Immature natural killer cell (primary cell): ENCODE data around the gene SSBP4. TPM values are rescaled to one million over a fixed set of nuclear protein-coding genes. Genes with fewer than 3 reads are reported as not detected.

ENCODE experiments used
- DNase-seq, 3 donors: peaks; one replicate each; pipeline ENCODE4 v3.0.0; 2022; ENCODE audit warnings: mixed read lengths in 1 of 3
- H3K27ac Mint-ChIP-seq, 6 donors: one replicate each; pipeline ENCODE4 v1.8.0; 2020; ENCODE audit warnings: mixed read lengths in 6 of 6, mild to moderate bottlenecking in 5 of 6, inconsistent platforms in 4 of 6, moderate library complexity in 3 of 6
- H3K27me3 Mint-ChIP-seq, 3 donors: one replicate each; pipeline ENCODE4 v1.8.0; 2020 to 2021; ENCODE audit warnings: low read depth in 3 of 3, mild to moderate bottlenecking in 3 of 3, mixed read lengths in 3 of 3, moderate library complexity in 3 of 3, inconsistent platforms in 1 of 3
- H3K36me3 Mint-ChIP-seq, 3 donors: one replicate each; pipeline ENCODE4 v1.8.0; 2020; ENCODE audit warnings: mixed read lengths in 3 of 3, inconsistent platforms in 2 of 3, mild to moderate bottlenecking in 2 of 3
- H3K4me1 Mint-ChIP-seq, 2 donors: one replicate each; pipeline ENCODE4 v1.8.0; 2020; ENCODE audit warnings: inconsistent platforms in 2 of 2, mild to moderate bottlenecking in 2 of 2, mixed read lengths in 2 of 2, moderate library complexity in 1 of 2
- H3K4me3 Mint-ChIP-seq, 5 donors: one replicate each; pipeline ENCODE4 v1.8.0; 2020; ENCODE audit warnings: mild to moderate bottlenecking in 5 of 5, mixed read lengths in 5 of 5, inconsistent platforms in 3 of 5, moderate library complexity in 3 of 5
- H3K9me3 Mint-ChIP-seq, 6 donors: one replicate each; pipeline ENCODE4 v1.8.0; 2020; ENCODE audit warnings: mild to moderate bottlenecking in 6 of 6, mixed read lengths in 6 of 6, inconsistent platforms in 4 of 6, moderate library complexity in 3 of 6
- polyA plus RNA-seq, 3 donors: library from polyadenylated mRNA; unstranded; fragments of 300-500 nt; fragmentation: Illumina TruSeq; gene quantifications; one replicate each; pipeline ENCODE4 v1.2.3, GENCODE V29; 2021

Gene SSBP4
- polyA plus RNA-seq, 3 donors from 2014 or later, result 73.5 to 122 (median 107) TPM

DNA sequence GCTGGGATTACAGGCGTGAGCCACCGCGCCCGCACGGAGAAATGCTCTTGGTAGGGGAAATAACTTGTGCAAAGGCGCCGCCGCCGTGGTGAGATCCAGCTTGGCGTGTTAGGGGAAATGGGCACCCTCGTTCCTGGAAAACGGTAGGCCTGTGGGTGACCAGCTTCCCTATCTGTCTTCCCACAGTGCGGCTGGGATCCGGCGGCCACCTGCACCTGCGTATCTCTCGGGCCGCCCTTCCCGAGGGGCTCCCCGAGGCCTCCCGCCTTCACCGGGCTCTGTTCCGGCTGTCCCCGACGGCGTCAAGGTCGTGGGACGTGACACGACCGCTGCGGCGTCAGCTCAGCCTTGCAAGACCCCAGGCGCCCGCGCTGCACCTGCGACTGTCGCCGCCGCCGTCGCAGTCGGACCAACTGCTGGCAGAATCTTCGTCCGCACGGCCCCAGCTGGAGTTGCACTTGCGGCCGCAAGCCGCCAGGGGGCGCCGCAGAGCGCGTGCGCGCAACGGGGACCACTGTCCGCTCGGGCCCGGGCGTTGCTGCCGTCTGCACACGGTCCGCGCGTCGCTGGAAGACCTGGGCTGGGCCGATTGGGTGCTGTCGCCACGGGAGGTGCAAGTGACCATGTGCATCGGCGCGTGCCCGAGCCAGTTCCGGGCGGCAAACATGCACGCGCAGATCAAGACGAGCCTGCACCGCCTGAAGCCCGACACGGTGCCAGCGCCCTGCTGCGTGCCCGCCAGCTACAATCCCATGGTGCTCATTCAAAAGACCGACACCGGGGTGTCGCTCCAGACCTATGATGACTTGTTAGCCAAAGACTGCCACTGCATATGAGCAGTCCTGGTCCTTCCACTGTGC, 30.9 kb upstream of the SSBP4 start:
- Mint-ChIP-seq H3K27ac (peak overlapping the region in 4 of 6 donors; percentile 34 to 80 (median 48)), H3K9me3 (no peaks in the 10 kb centered on the region)

DNA sequence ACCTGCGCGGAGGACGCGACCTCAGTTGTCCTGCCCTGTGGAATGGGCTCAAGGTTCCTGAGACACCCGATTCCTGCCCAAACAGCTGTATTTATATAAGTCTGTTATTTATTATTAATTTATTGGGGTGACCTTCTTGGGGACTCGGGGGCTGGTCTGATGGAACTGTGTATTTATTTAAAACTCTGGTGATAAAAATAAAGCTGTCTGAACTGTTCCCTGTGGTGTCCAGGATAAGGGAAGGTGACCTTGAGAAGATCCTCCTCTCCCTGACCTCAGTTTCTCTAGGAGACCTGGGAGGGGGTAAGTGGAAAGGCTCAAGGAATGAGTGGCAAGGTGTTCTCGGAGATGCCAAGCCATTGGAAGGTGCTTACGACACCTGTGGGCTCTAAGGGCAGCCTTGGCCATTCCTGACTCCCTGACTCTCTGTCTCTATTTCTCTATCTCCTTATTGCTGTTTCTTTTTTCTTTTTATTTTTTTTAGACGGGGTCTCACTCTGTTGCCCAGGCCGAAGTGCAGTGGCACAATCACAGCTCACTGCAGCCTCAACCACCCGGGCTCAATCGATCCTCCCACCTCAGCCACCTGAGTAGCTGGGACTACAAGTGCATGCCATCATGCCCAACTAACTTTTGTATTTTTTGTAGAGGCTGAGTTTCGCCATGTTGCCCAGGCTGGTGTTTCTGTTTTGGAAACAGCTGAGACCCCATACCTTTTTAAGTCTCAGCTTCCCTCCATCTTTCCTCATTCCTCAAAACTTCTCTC, 30.1 kb upstream of the SSBP4 start:
- Mint-ChIP-seq H3K4me1 (peaks cover 14 to 16% of the 10 kb centered on the region in 2 donors), H3K27me3 (peaks cover 0 to 15% (median 1%) of the 10 kb centered on the region in 3 donors), H3K36me3 (peaks cover 0 to 4% (median 0%) of the 10 kb centered on the region in 3 donors), H3K27ac (peak overlapping the region in 3 of 6 donors; percentile 11 to 35 (median 14)), H3K4me3 (peak overlapping the region; percentile 63 to 85 (median 82)), H3K9me3 (no peaks in the 10 kb centered on the region)
- no peak for DNase-seq

More for the DNA sequence above, 30.9 kb upstream of the SSBP4 start:
- Mint-ChIP-seq H3K4me1 (peaks cover 14% of the 10 kb centered on the region in 2 donors), H3K27me3 (peaks cover 0 to 15% (median 2%) of the 10 kb centered on the region in 3 donors), H3K4me3 (peak overlapping the region; percentile 77 to 85 (median 82)), H3K36me3 (peaks cover 0 to 4% (median 0%) of the 10 kb centered on the region in 3 donors)
- DNase-seq, result peak; percentile 75 to 82 (median 77)

DNA sequence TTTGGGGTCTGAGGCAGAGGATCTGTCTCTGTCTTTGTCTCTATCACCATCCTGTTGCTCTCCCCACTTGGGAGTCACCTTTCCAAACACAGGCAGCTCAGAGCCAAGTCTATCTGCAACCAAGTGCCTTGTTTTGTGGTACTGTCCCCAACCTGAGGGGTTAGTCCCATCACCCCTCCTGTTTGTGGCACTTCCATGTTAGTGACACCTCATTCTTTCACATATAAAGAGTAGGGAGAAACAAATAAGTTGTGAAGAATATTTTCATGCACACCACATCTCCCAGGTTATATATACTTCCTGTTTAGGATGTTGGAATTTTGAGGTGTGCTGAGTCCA, 29.5 kb upstream of the SSBP4 start:
- Mint-ChIP-seq H3K9me3 (no peaks in the 10 kb centered on the region), H3K27ac (peak overlapping the region in 3 of 6 donors; percentile 7 to 74 (median 49)), H3K27me3 (peaks cover 0 to 15% (median 1%) of the 10 kb centered on the region in 3 donors), H3K36me3 (peaks cover 0 to 4% (median 0%) of the 10 kb centered on the region in 3 donors), H3K4me3 (peak overlapping the region in 3 of 5 donors; percentile 23 to 82 (median 30)), H3K4me1 (peaks cover 14 to 16% of the 10 kb centered on the region in 2 donors)
- DNase-seq, result no peak

DNA sequence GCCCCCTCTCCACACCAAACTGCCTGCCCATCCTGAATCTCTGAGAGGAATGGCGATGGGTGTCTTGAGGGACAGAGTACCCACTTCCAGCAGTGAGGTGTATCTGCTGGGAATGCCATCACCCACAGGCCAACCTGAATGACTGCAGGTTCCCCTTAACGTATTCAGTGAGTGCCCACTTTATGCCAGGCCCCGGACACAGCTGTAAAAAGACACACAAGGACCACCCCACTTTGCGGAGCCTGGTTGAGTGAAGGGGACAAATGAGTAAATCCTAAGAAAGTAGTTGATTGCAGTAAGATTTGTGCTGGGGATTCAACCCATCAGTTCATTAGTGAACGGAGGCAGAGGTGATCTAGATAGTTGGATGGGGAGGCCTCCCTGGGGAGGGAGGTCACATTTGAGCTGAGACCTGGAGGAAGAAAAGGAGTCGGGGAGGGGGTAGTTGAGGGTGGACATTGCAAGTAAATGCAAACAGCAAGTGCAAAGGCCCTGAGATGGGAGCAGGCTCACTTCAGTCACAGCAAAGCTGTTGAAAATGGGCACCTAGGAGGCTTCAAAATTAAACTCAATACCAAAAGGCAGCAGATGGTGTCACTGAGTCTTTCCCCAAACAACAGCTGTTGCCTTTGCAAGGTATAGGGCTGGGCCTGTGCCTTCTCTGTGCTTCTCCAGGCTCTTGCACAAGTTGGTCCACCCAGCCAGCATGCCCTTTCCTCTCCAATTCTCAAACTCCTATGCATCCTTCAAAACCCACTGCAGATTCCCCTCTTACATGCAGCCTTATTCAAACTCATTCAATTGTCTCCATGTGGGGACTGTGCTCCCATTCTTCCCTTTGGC, 28.9 kb upstream of the SSBP4 start:
- Mint-ChIP-seq H3K36me3 (peaks cover 0 to 4% (median 0%) of the 10 kb centered on the region in 3 donors), H3K27ac (peak overlapping the region in 1 of 6 donors; percentile 72), H3K4me1 (peaks cover 14 to 16% of the 10 kb centered on the region in 2 donors), H3K9me3 (no peaks in the 10 kb centered on the region), H3K27me3 (peaks cover 0 to 14% (median 1%) of the 10 kb centered on the region in 3 donors), H3K4me3 (peak overlapping the region in 1 of 5 donors; percentile 49)
- DNase-seq, result no peak

DNA sequence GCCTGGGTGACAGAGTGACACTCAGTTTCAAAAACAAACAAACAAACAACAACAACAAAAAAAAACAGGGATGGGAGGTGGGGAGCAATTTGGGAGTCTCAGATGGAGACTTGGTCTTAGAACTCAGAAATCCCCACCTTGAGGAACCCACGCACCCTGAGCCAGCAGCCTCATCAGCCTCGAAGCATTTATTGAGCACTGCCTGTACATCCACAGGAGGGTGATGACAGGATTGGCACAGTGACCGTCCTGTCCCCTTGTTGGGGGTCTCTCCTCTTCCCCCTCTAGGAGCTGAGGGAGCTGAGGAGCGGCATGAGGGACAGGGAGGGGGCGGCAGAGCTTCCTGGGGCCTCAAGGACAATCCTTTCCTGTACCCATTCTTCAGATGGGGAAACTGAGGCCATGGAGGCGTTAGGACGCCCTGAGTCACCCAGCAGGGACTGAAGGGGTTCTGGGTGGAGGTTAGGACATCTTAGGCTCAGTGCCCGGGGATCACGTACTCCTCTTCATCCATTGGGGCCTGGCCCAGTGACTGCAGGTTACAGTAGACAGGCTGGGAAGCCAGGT, 27.6 kb upstream of the SSBP4 start:
- Mint-ChIP-seq H3K27me3 (peaks cover 0 to 9% (median 1%) of the 10 kb centered on the region in 3 donors), H3K4me3 (no peak overlapping the region), H3K27ac (no peak overlapping the region), H3K9me3 (no peaks in the 10 kb centered on the region), H3K4me1 (peaks cover 14 to 16% of the 10 kb centered on the region in 2 donors), H3K36me3 (peaks cover 0 to 4% (median 0%) of the 10 kb centered on the region in 3 donors)
- DNase-seq, result no peak

DNA sequence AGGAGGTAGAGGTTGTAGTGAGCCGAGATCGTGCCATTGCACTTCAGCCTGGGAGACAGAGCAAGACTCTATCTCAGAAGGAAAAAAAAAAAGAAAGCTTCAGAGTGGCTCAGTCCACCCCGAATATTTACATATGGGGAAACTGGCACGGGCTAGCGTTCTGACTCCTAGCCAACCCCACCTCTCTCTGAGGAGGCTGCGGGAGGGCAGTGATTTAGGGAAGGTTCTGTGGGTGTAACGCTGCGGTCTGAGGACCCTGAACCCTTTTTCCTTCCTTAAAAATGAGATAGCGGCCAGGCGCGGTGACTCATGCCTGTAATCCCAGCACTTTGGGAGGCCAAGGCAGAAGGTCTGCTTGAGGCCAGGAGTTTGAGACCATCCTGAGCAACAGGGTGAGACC, 26.8 kb upstream of the SSBP4 start:
- Mint-ChIP-seq H3K36me3 (peaks cover 0 to 4% (median 0%) of the 10 kb centered on the region in 3 donors), H3K4me1 (peaks cover 11 to 21% of the 10 kb centered on the region in 2 donors), H3K27me3 (peaks cover 0 to 7% (median 1%) of the 10 kb centered on the region in 3 donors), H3K27ac (no peak overlapping the region), H3K4me3 (no peak overlapping the region), H3K9me3 (no peaks in the 10 kb centered on the region)
- no peak for DNase-seq

DNA sequence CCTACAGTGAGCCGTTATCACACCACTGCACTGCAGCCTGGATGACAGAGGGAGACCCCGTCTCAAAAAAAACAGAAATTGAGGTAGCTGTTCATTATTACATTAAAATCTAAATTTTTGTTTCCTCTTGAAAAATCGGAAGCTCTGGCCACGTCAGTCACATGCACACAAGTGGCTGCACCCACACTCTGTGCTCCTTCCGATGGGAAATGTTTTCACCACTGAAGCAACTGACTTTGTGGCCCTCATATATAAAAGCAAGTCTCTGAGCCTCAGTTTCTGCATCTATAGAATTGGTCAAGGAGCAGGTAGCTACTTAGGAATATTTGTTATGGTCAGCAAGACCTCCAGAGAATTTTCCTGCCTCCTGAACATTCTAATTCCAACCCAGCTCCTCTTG, 26.3 kb upstream of the SSBP4 start:
- Mint-ChIP-seq H3K36me3 (peaks cover 0 to 4% (median 0%) of the 10 kb centered on the region in 3 donors), H3K4me1 (peaks cover 10 to 22% of the 10 kb centered on the region in 2 donors), H3K27me3 (peaks cover 0 to 10% (median 1%) of the 10 kb centered on the region in 3 donors), H3K9me3 (no peaks in the 10 kb centered on the region), H3K4me3 (no peak overlapping the region), H3K27ac (no peak overlapping the region)
- DNase-seq, result no peak

DNA sequence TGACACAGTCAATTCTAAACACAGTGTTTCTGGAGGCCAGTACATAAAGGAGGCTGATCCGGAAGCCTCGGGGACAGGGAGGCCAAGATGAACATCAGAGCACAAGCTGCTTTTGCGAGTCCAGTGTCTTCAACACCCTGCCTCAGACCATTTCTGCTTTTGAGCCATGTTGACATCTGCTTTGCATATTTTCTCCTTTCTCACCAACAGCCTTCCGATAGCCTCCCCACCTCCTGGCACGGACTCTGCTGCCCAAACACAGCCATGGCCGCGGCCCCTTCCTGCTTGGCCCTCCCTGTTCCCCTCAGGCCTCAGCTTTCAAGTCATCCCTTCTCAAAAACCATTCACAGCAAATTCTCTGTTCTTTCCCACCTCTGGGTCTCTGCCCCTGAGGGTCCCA, 25.4 kb upstream of the SSBP4 start:
- H3K4me3 Mint-ChIP-seq, result no peak overlapping the region
- H3K9me3 Mint-ChIP-seq, result no peaks in the 10 kb centered on the region
- peaks cover 5 to 16% of the 10 kb centered on the region in 2 donors for H3K4me1 Mint-ChIP-seq
- peak overlapping the region in 1 of 6 donors; percentile 6 for H3K27ac Mint-ChIP-seq
- peaks cover 0 to 4% (median 0%) of the 10 kb centered on the region in 3 donors for H3K36me3 Mint-ChIP-seq
- no peak for DNase-seq
- peaks cover 0 to 6% (median 1%) of the 10 kb centered on the region in 3 donors for H3K27me3 Mint-ChIP-seq

DNA sequence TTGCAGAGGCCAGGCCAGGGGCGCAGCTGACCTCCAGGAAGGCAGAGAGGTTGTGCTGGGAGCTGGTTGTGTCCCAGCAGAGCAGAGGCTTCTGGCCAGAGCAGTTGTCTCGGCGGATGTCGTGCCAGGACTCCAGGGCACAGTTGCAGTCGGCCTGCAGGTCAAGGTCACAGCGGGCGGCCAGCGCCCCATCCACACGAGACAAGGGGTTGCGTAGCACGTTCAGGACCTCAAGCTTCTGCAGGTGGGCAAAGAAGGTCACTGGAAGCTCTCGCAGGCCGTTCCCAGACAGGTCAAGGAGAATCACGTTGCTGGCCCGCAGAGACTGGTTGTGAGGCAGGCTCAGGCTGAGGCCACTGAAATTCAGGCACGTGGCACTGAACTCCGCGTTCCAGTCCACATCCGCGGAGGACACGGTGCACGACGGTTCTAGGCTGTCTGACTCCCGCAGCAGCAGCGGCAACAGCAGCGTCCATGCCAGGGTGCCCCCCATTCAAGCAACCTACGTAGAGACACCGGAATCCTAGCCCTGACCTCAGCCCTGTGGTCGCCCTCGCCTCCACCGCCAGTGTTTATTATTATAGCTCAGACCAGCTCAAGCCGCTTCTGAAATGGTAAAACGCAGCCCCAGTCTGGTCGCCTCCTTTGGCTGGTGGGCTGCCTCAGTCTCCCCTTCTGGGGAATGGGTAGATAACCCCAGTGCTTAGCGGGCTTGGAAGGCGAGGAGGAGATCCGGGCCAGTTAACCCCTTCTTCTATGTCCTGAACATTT, 22.5 kb upstream of the SSBP4 start:
- peak in 2 of 3 donors; percentile 41 to 43 for DNase-seq
- Mint-ChIP-seq H3K4me1 (peaks cover 5 to 13% of the 10 kb centered on the region in 2 donors), H3K27me3 (peaks cover 0 to 3% (median 0%) of the 10 kb centered on the region in 3 donors)

DNA sequence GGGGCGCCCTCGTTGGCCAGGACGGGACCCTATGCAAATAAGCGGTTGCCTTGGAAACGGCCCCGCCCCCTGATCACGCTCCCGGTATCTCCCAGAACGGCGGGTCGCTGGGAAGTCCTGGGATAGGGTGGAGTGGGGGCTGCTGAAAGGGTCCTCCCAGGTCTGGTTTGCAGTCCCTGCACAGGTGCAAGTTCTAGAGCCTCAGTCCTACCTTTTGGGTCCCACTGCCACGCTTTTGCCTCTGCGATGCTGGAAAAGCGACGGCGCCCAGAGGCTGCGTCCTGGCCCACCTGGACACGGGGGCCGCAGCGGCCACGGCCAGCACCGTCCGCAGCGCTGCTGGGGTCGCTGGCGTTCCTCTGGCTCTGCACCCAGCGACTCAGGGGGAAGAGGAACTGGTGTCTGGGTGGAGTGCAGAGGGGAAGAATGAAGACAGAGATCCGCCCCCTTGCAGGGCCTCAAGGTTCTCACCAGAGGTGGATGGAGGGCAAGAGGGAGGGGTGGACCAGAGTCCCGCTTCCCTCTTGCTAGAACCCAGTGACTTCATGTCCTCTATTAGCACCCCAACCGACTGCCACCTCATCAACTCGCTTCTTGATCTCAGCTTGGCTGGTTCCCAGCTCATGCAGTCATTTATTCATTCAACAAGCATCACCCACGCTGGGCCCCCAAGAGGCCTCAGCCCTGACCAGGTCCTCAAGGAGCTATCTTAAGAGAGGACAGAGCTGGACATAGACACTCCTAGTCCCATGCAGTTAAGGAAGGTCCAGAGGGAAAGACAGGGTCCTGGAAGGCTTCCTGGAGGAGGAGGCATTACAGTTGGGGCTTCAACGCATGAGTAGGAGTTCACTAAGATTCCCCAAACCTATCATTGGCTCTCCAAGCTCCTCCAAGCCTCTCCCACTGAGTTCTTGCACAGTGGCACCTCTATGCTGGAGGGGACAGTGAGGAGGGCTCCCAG, 21.7 kb upstream of the SSBP4 start, which contains the start of gene LRRC25:
Gene LRRC25, minus strand, starts transcription at position 381 of the 961 bp plus-strand sequence. CDS start 659 bp downstream, outside the sequence.
- H3K9me3 Mint-ChIP-seq, result no peaks in the 10 kb centered on the region
- peak within 1 kb of the TSS; percentile 44 to 68 (median 64) for H3K4me3 Mint-ChIP-seq
- no peaks in the 10 kb centered on the region for H3K36me3 Mint-ChIP-seq
- H3K4me1 Mint-ChIP-seq, result peaks cover 5 to 13% of the 10 kb centered on the region in 2 donors
- peak in 2 of 3 donors; percentile 29 to 33 for DNase-seq
- peaks cover 0 to 3% (median 0%) of the 10 kb centered on the region in 3 donors for H3K27me3 Mint-ChIP-seq
- peak within 1 kb of the TSS in 1 of 6 donors; percentile 74 for H3K27ac Mint-ChIP-seq

More for the DNA sequence above, 22.5 kb upstream of the SSBP4 start:
- no peaks in the 10 kb centered on the region for H3K9me3 Mint-ChIP-seq
- peak overlapping the region; percentile 44 to 68 (median 64) for H3K4me3 Mint-ChIP-seq
- H3K27ac Mint-ChIP-seq, result peak overlapping the region in 1 of 6 donors; percentile 74
- H3K36me3 Mint-ChIP-seq, result no peaks in the 10 kb centered on the region

DNA sequence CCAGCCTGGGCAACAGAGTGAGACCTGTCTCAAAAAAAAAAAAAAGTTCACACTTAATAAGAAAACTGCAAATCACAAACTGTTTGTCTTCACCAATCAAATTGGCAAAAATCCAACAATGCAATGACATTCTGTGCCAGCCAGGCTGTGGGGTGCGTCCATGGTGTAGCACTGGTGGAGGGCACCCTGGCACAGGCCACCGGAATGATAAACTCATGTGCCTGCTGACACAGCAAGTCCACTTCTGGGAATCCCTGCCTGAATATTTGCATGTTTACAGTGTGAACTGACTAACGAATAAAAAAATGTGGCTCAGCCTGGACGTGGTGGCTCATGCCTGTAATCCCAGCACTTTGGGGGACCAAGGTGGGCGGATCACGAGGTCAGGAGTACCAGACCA, 20.2 kb upstream of the SSBP4 start:
- Mint-ChIP-seq H3K4me1 (peaks cover 5 to 12% of the 10 kb centered on the region in 2 donors), H3K27me3 (peaks cover 1 to 7% (median 2%) of the 10 kb centered on the region in 3 donors), H3K36me3 (no peaks in the 10 kb centered on the region), H3K27ac (no peak overlapping the region), H3K4me3 (no peak overlapping the region), H3K9me3 (no peaks in the 10 kb centered on the region)
- no peak for DNase-seq
